Activated T-helper 1 cell treated with Interleukin-2 at 50 U/mL for 16 hours (primary cell): ENCODE measurements around the gene THUMPD3.

ENCODE experiments used
- DNase-seq: peaks from one replicate; pipeline ENCODE4 v3.0.0-alpha.2; 2020; ENCODE audit warnings: low read depth

The THUMPD3 gene, protein sequence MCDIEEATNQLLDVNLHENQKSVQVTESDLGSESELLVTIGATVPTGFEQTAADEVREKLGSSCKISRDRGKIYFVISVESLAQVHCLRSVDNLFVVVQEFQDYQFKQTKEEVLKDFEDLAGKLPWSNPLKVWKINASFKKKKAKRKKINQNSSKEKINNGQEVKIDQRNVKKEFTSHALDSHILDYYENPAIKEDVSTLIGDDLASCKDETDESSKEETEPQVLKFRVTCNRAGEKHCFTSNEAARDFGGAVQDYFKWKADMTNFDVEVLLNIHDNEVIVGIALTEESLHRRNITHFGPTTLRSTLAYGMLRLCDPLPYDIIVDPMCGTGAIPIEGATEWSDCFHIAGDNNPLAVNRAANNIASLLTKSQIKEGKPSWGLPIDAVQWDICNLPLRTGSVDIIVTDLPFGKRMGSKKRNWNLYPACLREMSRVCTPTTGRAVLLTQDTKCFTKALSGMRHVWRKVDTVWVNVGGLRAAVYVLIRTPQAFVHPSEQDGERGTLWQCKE

DNA sequence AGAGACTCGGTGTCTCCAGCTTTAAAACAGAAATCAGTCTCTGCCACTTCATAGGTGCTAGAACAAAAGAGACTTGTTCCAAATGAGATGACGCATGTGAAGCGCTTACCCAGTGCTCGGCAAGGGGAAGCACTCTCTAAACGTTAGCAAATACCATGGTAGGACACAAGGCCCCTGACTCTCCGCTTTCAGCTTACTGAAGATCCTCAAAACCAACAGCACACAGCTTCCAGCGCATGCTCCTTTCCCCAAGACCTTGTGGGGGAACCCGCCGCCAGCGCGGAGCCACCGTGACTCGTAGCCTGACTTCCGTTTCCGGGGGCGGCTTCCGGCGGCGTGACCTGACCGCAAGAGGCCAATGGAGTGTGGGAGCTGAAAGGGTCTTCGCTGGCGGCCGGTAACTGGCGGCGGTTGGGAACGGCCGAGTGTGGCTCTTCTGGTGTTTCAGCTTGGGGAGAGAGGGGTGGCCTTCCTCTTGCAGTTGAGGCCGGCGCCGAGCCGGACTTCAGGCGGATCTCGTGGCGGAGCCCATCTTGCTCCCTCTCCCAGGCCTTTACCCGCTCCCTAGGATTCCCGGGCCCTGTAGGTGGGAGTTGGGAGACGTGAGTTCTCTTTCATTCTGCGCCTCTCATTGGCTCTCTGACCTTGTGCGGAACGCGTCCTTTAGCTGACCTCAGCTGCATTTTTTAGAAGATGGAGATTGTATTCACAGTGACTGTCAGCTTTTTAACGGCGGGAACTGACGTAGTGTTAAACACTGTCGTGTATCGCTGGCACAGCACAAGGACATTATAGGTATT is at the start of gene THUMPD3:
Gene THUMPD3, plus strand, starts transcription at position 324 of the 800 bp plus-strand sequence. CDS start 2,015 bp downstream, outside the sequence.
- DNase-seq: peak; percentile 86

DNA sequence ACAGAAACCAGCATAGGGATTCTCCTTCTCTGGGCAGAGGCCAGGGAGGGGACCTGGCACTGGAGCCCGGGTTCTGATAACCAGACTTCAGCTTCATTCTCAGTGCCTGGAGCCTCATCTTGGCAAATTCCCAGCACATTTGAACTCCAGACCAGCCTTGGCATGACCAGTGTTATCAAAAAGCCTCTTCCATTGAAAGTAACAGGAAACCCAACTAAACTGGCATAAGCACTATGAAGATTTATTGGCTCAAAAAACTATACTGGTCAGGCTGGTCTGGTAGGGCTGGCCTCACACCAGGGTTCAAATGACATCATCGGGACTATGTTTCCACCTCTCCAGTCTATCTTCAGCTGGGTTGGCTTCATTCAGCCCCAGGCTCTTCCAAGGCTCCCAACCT is 48.1 kb upstream of the THUMPD3 start:
- DNase-seq: no peak

DNA sequence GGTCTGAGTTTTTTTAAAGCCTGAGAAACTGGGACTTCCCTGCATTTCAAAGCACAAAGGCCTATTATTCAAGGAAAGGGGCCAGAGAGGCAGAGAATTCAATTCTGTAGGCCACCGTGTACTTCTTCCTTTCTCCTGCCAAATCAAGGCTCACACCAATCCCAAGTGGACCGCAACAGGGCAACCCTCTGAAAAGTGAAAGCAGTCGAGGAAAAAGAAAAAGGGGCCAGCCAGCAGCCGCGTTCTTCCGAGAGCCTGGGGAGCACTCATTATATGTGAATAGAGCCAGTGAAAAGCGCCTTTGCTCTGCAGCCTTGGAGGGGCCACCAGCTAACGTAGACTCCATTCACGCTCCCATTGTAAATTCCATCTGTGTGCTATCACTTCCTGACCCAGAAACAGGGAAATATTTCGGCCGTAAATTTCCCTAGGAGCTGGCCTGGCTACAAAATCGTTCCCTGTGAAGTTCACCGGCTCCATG is 45.9 kb upstream of the THUMPD3 start:
- no peak for DNase-seq

DNA sequence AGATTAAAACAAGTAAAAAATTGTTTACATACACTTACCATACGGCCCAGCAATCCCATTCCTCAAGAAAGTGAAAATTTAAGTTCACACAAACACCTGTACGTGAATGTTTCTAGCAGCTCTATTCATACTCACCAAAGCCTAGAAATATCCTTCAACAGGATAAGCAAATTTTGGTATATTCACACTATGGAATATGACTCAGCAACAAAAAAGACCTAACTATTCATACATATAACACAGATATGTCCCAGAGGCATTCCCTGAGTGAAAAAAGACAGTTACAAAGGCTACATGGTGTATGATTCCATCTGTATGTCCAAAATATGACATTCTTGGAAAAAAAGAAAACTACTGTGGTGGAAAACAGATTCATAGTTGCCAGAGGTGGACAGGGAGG is 40.1 kb upstream of the THUMPD3 start:
- no peak for DNase-seq

DNA sequence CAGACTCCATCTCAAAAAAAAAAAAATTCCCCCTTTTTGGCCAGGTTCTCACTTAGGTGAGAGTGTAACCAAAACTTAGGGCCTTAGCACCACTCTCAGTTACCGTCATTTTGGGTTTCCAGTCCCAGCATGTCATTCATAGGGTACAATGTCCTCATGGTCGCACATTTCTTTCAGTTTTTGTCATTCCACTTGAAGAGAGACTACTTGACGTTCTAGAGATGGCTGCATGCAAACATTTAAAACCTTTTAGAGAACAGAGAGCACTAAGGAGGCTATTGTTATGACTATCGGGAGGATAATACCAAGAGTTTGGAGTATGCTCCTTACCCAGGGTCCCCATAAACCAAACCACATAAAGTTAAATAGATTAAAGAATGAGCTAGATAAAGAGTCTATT is 37.9 kb upstream of the THUMPD3 start:
- DNase-seq: no peak

DNA sequence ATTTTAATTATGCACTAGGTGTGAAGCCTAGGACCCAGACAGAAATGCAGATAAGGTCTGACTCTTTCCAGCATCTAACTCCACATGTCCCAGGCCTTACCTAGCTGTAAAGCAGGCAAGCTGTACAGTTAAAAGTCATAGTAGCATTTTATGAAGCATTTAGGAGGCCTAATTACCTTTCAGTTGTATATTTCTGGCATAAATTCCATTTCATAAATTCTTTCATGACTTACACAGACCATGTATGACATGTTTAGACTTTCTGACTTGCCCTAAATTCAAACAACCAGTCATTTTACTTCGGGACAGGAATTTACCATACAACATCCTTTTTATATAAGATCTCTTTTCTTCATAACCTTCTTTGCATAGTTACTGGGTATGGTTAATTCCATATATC is 35.3 kb upstream of the THUMPD3 start:
- no peak for DNase-seq

DNA sequence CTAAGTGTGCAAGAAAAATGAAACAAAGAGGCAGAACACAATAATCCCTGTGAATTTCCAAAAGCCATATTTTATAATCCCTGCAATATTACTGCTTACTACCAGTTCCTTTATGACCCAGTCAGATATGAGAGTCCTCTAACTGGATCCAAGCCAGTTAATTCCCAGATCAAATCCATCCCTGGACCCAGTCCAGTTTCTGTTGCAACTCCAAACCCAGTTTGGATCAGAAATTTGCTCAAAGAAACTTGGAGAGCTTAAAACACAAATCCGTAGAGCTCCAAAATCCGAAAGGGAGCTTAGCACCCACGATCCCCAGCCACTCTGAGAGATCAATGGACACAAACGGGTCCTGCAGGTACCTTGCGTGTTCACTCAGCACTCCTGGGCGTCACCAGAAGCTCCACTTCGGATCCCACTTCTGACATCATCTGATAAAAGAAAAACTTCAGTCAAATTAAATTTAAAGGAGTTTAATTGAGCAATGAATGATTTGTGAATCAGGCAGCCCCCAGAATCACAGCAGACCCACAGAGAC is 32.6 kb upstream of the THUMPD3 start:
- DNase-seq: no peak

DNA sequence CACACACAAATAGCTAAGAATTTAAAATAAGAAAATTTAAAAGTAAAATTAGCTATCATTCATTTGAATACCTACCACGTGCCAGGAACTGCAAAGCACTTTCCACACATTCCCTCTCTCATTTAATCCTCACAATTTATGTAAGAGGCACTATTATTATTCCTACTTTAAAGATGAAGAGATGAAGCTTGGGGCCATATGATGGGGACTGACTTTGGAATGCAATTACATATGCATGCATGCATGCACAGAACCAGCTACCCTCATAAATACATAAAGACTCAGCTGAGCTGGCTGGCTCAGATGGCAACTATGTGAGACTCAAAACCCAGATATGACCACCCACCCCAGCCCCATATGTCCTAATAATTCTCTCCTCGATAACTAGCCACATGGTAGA is 31.7 kb upstream of the THUMPD3 start:
- DNase-seq: no peak

DNA sequence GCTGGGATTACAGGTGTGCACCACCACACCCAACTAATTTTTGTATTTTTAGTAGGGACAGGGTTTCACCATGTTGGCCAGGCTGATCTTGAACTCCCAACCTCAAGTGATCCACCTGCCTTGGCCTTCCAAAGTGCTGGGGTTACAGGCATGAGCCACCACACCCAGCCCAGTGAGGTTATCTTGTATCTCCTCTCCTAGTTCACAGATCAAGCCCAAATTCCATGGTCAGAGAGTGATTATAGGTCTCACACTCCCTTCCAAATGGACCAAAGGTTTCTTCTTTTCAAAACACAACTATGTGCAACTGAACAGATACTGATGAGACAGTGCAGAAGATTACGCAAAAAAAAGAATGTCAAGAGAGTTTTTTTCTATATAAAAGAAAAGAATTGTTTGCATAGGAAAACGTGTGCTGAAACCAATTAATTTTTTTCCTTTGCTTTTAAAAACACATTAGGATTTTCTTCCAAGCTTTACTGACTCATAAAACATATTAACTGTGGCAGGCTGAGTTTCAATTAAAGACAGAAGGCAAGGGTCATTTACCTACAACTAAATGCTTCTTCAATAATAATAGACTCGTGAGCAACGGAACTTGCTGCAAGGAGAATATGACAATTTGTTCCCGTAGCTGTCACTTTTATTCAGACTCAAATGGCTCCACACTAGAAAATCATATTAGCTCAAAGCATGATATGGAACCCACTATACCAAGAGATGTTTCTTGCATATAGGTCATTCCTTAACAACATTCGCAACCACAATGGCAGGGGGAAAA is 30.4 kb upstream of the THUMPD3 start:
- no peak for DNase-seq

DNA sequence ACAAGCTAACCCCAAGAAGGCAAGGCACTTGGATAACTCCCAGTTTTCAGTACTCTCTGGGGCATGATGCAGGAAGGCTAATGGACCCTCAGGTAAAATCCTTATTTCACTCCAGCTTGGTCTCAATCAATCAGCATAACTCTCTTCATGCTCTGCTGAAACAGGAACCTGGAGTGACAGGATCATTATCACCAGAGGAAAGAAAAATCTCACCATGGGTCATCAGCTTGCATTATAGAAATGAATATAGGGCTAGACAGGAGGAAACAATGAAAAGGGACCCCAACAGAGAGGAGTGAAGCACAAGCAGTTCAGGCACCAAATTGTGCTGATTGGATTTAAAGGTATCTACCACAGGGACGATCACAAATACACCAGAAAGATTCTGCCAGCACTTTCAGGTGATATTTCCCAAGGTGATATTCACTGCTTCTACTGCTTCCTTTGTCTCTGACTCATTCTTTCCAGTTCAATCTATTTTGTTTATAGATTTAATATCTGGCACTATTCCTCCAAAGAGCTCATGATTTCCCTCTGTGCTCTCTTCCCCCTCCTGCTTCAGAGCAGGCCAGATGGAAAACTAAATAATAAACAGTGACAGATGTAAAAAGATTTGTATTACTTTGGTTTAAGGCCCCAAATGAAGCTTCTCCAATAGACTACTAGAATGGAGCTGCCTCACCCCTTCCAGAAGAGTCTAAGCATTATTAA is 22.9 kb upstream of the THUMPD3 start:
- no peak for DNase-seq

DNA sequence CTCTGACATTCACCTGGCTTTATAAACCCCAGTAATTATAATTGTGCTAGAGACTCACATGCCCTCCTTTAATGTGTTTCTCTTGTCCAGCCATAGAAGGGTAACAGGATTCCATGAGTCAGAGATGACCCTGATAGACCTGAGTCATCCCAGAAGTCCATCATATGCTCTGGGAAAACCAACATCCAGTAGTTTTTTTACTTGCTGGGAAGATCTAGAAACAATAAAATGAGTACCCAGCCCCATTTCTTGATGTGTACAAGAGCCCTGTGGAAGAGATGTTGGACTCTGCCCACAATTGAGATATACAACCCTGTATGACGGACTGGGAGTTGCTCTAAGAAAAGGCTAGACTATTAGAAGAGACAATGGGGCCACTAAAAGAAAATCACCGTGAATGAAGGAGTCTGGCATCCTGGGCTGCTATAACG is 22.4 kb upstream of the THUMPD3 start:
- DNase-seq: no peak

DNA sequence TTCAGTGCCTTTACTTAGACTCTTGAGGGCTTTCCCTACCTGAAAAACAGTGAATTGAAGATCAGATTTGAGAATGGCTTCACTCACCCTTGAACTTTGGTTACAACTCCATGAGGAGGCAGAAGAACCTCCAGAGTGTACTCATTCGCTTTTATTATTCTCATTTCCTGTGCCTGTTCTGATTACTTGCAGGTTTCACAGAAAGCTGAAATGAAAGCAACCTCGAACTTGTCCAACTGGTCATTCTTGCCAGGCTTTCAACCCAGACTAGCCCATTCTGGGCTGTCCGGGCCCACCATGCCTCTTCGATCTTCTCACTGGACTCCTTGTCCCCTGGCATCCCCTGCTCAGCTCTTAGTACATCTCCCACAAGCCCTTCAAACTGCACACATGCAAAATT is 20.2 kb upstream of the THUMPD3 start:
- DNase-seq: no peak

DNA sequence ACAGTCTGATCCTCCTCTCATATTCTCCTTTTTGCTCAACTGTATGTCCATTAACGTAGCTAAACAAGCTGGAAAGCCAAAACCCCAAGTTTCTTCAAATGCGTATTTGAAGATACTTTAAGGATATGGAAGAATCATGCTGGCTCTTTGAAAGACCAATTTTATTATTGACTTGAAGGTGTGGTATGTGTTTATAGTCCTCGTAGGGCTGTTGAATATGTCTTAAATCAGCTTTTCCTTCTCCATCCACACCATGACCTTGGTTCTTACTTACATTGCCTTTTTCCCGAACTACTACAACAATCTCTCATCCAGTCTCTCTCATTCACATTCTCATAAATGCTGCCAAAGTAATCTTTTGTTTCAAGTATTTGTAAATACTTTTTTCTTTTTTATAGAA is 19.7 kb upstream of the THUMPD3 start:
- DNase-seq: no peak

DNA sequence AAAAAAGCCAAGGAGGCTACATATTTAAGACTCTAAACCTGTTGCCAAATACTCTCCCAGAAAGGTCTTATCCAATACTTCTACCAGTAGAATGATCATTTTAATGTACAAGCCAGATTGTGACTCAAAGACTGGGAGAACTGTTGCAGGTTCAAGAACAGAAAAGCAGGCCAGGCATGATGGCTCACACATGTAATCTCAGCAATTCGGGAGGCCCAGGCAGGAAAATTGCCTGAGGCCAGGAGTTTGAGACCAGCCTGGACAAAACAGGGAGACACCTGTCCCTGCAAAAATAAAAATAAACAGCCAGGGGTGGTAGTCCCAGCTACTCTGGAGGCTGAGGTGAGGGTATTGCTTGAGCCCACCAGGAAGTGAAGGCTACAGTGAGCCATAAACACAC is 17.8 kb upstream of the THUMPD3 start:
- no peak for DNase-seq

DNA sequence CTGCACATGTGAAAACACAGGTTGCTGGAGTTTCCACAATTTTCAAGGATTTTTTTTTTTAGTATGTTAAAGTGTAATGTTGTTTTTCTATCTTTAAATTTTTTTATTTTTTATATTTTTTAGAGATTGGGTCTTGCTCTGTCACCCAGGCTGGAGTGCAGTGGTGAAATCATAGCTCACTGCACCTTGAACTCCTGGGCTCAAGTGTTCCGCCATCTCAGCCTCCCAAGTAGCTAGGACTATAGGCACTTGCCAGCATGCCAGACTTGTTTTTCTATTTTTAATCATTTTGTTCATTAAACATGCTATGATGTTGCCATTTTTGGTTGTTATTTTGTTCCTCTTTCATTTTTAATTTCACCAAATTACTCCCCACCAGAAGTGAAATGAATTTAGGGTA is 16.7 kb upstream of the THUMPD3 start:
- DNase-seq: no peak

DNA sequence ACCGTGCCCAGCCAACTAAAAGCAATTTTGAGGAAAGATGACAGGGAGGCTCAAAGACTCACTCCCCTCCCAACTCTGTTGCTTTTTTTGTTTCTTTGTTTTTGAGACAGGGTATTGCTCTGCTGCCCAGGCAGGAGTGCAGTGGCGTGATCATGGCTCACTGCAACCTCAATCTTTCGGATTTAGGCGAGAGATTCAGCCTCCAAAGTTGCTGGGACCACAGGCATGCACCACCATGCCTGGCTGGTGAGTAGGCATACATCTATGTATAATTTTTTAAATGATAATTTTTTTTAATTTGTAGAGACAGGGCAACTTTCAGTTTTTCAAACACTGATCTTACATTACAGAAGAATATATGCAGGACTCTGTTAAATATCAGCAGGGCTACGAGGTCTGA is 15.8 kb upstream of the THUMPD3 start:
- no peak for DNase-seq

DNA sequence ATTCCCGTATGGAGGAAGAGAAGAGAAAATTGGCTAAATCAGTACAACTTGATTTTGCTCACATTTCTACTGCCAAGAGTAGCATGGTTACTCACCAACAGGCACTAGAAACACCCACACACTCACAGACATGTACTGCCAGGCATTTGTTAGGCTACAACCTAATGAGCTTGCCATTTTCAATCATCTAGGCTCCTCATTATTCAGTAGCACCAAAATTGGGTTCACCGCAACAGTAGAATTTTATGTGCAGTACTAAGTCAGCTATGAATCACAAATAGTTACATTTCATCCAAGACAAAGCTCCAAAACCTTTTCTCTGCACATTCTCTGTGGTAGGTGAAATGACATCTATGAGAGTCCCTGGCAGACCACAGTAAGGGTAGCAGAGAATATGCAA is 15.0 kb upstream of the THUMPD3 start:
- no peak for DNase-seq

DNA sequence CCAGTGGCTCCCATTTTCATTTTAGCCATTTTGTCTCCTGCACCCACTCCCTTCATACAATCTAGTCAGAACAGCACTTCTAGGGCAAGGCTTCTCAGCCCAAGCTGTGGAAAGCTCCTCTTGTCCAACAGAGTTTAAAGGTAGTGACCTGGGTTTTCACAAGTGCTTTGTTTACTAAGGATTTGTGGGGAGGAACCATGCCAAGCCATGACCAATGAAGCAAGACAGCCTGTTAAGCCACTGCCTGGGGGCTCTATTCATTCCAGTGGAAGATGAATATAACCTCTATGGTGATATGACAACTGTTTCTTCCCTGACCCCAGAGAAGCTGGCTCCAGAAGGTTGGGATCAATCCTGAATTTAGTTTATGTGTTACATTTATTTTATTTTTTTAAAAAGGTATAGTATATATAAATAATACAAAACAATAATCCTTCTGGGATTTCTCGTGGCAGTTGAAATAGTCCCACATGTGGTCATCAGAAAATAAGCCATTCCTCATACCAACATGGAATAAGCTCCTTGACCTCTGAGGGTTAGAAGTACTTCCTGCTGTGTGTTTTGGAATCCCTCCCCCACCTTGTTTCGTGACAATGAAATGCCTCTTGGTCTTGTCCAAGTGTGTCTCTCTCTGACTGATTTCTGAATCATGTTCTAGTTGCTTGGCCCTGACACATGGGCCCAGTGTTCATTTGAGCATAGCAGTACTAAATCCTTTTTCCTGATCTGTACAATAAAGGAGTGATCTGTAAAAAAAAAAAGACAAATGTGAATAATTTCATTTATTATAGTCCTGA is 13.3 kb upstream of the THUMPD3 start:
- no peak for DNase-seq

DNA sequence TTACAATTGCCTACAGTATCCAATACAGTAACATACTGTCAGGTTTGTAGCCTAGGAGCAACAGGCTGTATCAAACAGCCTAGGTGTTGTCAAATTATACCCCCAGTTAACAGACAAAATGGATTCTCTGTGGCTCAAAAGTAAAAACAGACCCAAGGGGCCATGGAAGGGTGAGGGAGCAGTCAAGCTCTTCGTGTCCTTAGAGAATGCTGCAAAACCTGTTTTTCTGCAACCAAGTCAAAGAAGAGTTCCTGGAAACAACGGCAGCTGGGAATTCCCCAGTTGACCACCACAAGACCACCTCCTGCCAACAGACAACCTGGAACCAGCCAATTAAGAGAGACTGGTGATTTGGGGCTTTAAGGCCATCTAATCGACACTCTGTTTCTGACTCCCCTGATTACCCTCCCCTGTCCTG is 11.1 kb upstream of the THUMPD3 start:
- DNase-seq: no peak
